Endodermal cell (in vitro differentiated cells): ENCODE measurements around the gene BMP7. TPM values are rescaled to one million over a fixed set of nuclear protein-coding genes. Genes with fewer than 3 reads are reported as not detected.

Experiments used
- DNase-seq: peaks from one replicate; pipeline ENCODE4 v3.0.0-alpha.2; 2017
- H3K27ac ChIP-seq: 2 replicates; pipeline ENCODE4 v1.5.1; 2013; ENCODE audit warnings: mild to moderate bottlenecking, low read depth, low read length, moderate library complexity
- H3K27me3 ChIP-seq: 2 replicates; pipeline ENCODE4 v1.6.1; 2013; ENCODE audit warnings: mild to moderate bottlenecking, low read length, moderate library complexity; ENCODE audit not compliant: insufficient read depth, control insufficient read depth, poor library complexity, severe bottlenecking
- H3K36me3 ChIP-seq: 2 replicates; pipeline ENCODE4 v1.7.0; 2013; ENCODE audit warnings: mild to moderate bottlenecking, low read length, moderate library complexity; ENCODE audit not compliant: control insufficient read depth, insufficient read depth
- H3K4me1 ChIP-seq: one replicate; pipeline ENCODE4 v1.7.0; 2013; ENCODE audit warnings: low read length; ENCODE audit not compliant: control insufficient read depth, insufficient read depth
- H3K4me3 ChIP-seq: 2 replicates; pipeline ENCODE4 v1.5.1; 2013; ENCODE audit warnings: mild to moderate bottlenecking, low read length, moderate library complexity
- H3K9ac ChIP-seq: 2 replicates; pipeline ENCODE4 v1.6.1; 2013; ENCODE audit warnings: mild to moderate bottlenecking, low read length, moderate library complexity; ENCODE audit not compliant: poor library complexity, severe bottlenecking; ENCODE audit errors: extremely low read depth
- H3K9me3 ChIP-seq: 2 replicates; pipeline ENCODE4 v1.6.1; 2013; ENCODE audit warnings: mild to moderate bottlenecking, low read length, moderate library complexity; ENCODE audit not compliant: control insufficient read depth
- H3K27ac Mint-ChIP-seq: 2 replicates; pipeline ENCODE4 v1.8.0; 2020; ENCODE audit warnings: mixed read lengths
- H3K27me3 Mint-ChIP-seq: 2 replicates; pipeline ENCODE4 v1.8.0; 2021; ENCODE audit warnings: mild to moderate bottlenecking, mixed read lengths; ENCODE audit not compliant: insufficient read depth
- H3K36me3 Mint-ChIP-seq: 2 replicates; pipeline ENCODE4 v1.8.0; 2020; ENCODE audit warnings: low read depth, mixed read lengths
- H3K4me1 Mint-ChIP-seq: 2 replicates; pipeline ENCODE4 v1.8.0; 2020; ENCODE audit warnings: mixed read lengths
- H3K4me3 Mint-ChIP-seq: 2 replicates; pipeline ENCODE4 v1.8.0; 2020; ENCODE audit warnings: mild to moderate bottlenecking, moderate library complexity, mixed read lengths
- H3K9me3 Mint-ChIP-seq: 2 replicates; pipeline ENCODE4 v1.8.0; 2020; ENCODE audit warnings: mild to moderate bottlenecking, mixed read lengths
- WGBS, 2 experiments: methylation state at CpG; one replicate each; pipeline versions ENCODE4 v1.1.5 to v1.1.7; 2013; ENCODE audit warnings: missing lambda C conversion rate in 2 of 2, mixed read lengths in 1 of 2; ENCODE audit not compliant: insufficient coverage in 1 of 2, insufficient read length in 1 of 2; 5-methylcytosine and 5-hydroxymethylcytosine counted together
- total RNA-seq, 2 donors: library from RNA; stranded (reverse); fragmentation: NEBNext Ultra II Directional in 1 of 2; extraction: Animal tissue kit (Norgen Biotek cat#: 25700) in 1 of 2; gene quantifications; 2 replicates in 1 of 2; 3 replicates in 1 of 2; pipeline ENCODE4 v1.2.1, GENCODE V29; 2021
- TF ChIP-seq, protein P1 (sequence below): fragments of 200-600 bp; sonication (generic); conservative IDR thresholded peaks from 2 replicates; pipeline ENCODE4 v1.5.0; 2021; ENCODE audit warnings: antibody characterized with exemption, mild to moderate bottlenecking

BMP7 gene
- total RNA-seq, 2 donors from 2014 or later: 45.6 to 49.6 TPM

GRCh38 chr20:57205606-57206219 is 60.7 kb downstream of the BMP7 start:
- Mint-ChIP-seq H3K27me3 (no peaks in the 10 kb centered on the region), H3K36me3 (peaks cover 66% of the 10 kb centered on the region), H3K4me1 (peaks cover 6% of the 10 kb centered on the region), H3K9me3 (peaks cover 8% of the 10 kb centered on the region), H3K4me3 (no peak overlapping the region), H3K27ac (no peak overlapping the region)
- Histone ChIP-seq H3K4me1 (no peaks in the 10 kb centered on the region), H3K9me3 (peaks cover 5% of the 10 kb centered on the region), H3K9ac (no peak overlapping the region), H3K27ac (no peak overlapping the region), H3K4me3 (no peak overlapping the region), H3K36me3 (peaks cover 28% of the 10 kb centered on the region), H3K27me3 (peaks cover 14% of the 10 kb centered on the region)
- WGBS, 2 experiments: 84 to 88% methylated on average over 10 to 12 of the region's 12 CpGs
- TF ChIP-seq, protein P1, sequence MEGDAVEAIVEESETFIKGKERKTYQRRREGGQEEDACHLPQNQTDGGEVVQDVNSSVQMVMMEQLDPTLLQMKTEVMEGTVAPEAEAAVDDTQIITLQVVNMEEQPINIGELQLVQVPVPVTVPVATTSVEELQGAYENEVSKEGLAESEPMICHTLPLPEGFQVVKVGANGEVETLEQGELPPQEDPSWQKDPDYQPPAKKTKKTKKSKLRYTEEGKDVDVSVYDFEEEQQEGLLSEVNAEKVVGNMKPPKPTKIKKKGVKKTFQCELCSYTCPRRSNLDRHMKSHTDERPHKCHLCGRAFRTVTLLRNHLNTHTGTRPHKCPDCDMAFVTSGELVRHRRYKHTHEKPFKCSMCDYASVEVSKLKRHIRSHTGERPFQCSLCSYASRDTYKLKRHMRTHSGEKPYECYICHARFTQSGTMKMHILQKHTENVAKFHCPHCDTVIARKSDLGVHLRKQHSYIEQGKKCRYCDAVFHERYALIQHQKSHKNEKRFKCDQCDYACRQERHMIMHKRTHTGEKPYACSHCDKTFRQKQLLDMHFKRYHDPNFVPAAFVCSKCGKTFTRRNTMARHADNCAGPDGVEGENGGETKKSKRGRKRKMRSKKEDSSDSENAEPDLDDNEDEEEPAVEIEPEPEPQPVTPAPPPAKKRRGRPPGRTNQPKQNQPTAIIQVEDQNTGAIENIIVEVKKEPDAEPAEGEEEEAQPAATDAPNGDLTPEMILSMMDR: no peak
- DNase-seq: no peak

DNA sequence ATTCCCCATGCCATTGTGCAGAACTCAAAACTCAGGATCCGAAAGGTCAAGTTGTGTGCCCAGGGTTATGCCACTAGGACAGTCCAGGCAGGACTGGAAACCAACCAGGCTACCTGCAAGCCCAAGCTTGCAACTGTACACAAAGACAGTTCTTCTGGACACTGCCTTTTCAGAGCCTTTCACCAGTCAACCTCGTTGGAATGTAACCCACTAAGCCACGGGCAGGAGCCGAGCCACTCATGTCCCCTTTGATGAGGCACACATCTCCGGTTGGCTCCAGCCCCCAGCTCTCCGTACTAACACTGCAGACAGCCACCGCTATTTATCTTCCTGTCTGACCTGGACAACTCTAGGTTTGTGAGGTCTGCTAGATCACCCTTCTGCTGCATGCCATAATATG is 62.5 kb downstream of the BMP7 start:
- peaks cover 59% of the 10 kb centered on the region for H3K36me3 Mint-ChIP-seq
- WGBS, 2 experiments: 93 to 96% methylated on average over 5 to 7 of the region's 7 CpGs
- no peak for DNase-seq
- H3K4me3 ChIP-seq: no peak overlapping the region
- H3K36me3 ChIP-seq: peaks cover 26% of the 10 kb centered on the region
- H3K27ac Mint-ChIP-seq: no peak overlapping the region
- H3K27ac ChIP-seq: no peak overlapping the region
- TF ChIP-seq, protein P1: no peak
- peaks cover 8% of the 10 kb centered on the region for H3K9me3 Mint-ChIP-seq
- H3K27me3 Mint-ChIP-seq: no peaks in the 10 kb centered on the region
- no peaks in the 10 kb centered on the region for H3K4me1 ChIP-seq
- no peaks in the 10 kb centered on the region for H3K4me1 Mint-ChIP-seq
- H3K27me3 ChIP-seq: no peaks in the 10 kb centered on the region
- no peak overlapping the region for H3K9ac ChIP-seq
- H3K4me3 Mint-ChIP-seq: no peak overlapping the region
- peaks cover 5% of the 10 kb centered on the region for H3K9me3 ChIP-seq

GRCh38 chr20:57203204-57203603 is 63.2 kb downstream of the BMP7 start:
- H3K4me1 ChIP-seq: no peaks in the 10 kb centered on the region
- H3K27me3 Mint-ChIP-seq: no peaks in the 10 kb centered on the region
- no peaks in the 10 kb centered on the region for H3K27me3 ChIP-seq
- H3K4me3 ChIP-seq: no peak overlapping the region
- H3K4me3 Mint-ChIP-seq: no peak overlapping the region
- no peaks in the 10 kb centered on the region for H3K4me1 Mint-ChIP-seq
- peaks cover 53% of the 10 kb centered on the region for H3K36me3 Mint-ChIP-seq
- H3K9me3 ChIP-seq: peaks cover 2% of the 10 kb centered on the region
- peaks cover 26% of the 10 kb centered on the region for H3K36me3 ChIP-seq
- peaks cover 5% of the 10 kb centered on the region for H3K9me3 Mint-ChIP-seq
- WGBS, 2 experiments: 91 to 92% methylated on average over 2 of the region's 2 CpGs
- no peak overlapping the region for H3K27ac Mint-ChIP-seq
- no peak overlapping the region for H3K9ac ChIP-seq
- no peak overlapping the region for H3K27ac ChIP-seq
- TF ChIP-seq, protein P1: no peak
- no peak for DNase-seq
